Fibroblast of skin of abdomen (primary cell): ENCODE measurements around the gene CEP43. TPM values are rescaled to one million over a fixed set of nuclear protein-coding genes. Genes with fewer than 3 reads are reported as not detected.

Experiments used
- DNase-seq: peaks from one replicate; pipeline ENCODE4 v3.0.0-alpha.2; 2013
- polyA plus RNA-seq, 2 experiments: library from polyadenylated mRNA; unstranded; fragments of 120-200 nt; gene quantifications; one replicate each; pipeline ENCODE4 v1.2.1, GENCODE V29; 2013; ENCODE audit not compliant: insufficient read length in 2 of 2

The CEP43 gene, protein sequence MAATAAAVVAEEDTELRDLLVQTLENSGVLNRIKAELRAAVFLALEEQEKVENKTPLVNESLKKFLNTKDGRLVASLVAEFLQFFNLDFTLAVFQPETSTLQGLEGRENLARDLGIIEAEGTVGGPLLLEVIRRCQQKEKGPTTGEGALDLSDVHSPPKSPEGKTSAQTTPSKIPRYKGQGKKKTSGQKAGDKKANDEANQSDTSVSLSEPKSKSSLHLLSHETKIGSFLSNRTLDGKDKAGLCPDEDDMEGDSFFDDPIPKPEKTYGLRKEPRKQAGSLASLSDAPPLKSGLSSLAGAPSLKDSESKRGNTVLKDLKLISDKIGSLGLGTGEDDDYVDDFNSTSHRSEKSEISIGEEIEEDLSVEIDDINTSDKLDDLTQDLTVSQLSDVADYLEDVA
- polyA plus RNA-seq (2013, experiment 1 of 2; ENCODE audit: insufficient read length): 15.4 TPM
- polyA plus RNA-seq (2013, experiment 2 of 2; ENCODE audit: insufficient read length): 16.6 TPM

DNA sequence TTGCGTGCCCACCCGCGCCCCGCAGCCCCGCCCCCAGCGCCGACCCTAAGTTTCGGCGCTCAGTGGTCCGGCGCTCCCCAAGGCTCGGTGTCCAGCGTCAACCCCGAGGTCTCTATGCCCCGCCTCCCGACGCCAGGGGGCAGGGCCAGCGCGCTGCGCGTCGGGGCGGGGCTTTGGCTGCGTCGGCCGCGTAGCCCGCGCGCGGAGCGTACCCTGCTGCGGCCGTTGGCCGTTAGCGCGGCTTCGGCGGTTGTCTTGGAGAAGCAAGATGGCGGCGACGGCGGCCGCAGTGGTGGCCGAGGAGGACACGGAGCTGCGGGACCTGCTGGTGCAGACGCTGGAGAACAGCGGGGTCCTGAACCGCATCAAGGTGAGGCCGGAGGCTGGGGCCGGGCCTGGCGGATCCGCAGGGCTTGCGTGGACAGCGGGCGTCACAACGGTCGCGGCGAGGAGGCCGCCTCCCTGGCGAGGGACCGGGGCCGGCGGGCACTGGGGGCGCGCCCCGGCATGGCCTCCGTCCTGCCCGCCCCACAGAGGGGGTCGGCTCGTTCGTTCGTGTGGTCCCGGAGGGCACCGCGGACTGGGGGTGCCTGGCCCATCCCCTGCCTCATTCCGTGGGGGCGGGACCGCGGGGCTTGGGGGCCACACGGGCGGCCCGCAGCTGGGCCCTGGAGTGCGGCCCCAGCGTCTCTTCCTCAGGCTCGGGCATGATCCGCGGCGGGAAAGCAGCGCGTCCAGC lies at the start of gene CEP43:
Gene CEP43 (plus strand): TSS at position 253 of the 739 bp plus-strand sequence. CDS start 16 bp downstream, at position 269.
- DNase-seq: peak; percentile 97

DNA sequence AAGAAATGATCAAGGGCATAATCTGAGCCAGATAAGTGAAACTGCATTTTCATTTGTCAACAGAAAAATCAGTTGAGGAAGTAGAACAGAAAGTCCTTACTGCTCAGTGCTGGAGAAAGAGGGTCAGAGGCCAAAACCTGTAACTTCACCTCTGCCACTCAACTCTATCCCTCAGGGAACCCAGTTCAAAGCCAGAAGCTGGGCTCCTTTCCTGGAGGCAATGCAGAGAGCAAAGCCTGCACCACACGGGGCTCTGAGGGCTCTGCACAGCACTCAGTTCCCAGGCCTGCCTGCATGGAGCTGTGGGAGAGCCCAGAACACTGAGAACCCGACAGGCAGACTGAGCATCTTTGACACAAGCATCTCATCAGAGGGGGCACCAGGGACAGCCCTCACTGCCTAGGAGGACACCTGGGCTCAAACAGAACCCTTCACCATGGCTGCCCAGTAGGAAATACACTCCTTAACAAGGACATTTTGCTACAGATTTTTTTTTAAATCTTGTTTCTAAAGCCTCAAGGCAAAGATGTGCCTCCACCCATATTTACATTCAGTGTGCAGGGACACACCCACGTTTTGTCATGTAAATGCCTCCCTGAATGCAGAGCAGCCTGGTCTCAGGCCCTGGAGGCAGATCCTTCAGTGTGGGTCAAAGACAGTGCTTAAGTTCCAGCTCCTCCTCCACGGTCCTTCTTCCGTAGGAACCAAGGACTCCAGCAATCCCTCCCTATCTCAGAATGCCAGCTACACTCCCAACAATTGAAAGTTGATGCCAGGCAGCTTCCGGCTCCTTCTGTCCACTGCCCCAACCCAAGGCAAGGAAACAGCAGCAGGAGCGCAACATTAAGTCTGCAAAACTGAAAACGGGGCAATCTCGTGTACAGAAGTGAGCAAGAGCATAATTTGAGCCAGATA lies 49.4 kb upstream of the CEP43 start:
- no peak for DNase-seq

DNA sequence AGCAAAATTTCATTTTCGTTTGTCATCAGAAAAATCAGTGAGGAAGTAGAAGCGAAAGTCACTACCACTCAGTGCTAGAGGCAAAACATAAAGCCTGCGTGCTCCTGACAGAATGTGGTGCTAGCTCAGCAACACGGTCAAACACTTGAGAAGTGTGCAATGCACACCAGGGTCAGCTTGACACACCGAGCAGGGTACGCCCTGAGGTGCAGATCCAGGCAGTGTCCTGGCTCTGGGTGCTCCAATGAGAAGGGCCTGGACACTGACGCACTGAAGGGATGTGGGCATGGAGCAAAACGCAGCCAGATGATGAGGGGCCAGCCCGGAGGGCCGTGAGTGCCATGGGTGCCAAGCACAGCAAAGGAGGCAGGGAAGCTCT lies 48.8 kb upstream of the CEP43 start:
- DNase-seq: no peak

DNA sequence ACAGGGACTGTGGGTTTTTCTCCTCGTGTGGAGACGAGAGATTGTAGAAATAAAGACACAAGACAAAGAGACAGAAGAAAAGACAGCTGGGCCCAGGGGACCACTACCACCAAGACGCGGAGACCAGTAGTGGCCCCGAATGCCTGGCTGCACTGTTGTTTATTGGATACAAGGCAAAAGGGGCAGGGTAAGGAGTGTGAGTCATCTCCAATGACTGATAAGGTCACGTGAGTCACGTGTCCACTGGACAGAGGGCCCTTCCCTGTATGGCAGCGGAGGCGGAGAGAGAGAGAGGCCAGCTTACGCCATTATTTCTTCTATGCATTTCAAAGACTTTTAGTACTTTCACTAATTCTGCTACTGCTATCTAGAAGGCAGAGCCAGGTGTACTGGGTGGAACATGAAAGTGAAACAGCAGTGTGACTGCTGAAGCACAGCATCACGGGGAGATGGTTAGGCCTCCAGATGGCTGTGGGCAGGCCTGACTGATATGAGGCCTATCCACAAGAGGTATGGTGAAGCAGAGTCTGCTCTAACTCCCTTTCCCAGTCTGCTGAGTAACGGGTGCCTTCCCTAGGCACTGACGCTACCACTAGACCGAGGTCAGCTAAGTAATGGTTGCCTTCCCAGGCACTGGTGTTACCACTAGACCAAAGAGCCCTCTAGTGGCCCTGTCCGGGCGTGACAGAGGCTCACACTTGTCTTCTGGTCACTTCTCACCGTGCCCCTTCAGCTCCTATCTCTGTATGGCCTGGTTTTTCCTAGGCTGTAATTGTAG lies 48.1 kb upstream of the CEP43 start:
- peak; percentile 26 for DNase-seq

DNA sequence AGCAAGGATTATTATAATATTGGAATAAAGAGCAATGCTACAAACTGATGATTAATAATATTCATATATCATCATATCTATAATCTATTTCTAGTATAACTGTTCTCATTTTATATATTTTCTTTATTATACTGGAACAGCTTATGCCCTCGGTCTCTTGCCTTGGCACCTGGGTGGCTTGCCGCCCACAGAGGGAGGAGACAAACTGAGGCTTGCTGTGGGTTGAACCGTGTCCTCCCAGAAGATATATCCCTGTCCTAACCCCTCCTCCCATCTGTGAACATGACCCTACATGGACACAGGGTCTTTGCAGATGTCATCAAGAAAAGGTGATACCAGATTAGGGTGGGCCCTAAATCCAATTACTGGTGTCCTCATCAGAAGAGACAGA lies 47.5 kb upstream of the CEP43 start:
- DNase-seq: no peak

DNA sequence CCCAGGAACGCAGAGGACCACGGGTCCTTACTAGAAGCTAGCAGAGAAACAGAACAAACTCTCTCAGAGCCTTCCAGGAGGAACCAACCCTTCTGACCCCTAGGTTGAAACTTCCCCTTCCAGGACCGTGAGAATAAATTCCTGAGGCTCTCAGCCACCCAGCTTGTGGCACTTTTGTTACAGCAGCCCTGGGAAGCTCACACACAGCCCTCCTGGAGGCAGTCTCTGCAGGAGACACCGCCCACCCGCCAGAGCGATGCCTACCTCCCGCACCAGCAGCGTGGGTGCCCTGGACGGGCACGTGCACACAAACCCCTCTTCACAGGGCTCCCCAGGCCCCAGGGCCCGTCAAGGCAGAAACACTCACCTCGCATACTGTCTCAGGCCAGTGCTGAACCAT lies 47.1 kb upstream of the CEP43 start:
- no peak for DNase-seq

DNA sequence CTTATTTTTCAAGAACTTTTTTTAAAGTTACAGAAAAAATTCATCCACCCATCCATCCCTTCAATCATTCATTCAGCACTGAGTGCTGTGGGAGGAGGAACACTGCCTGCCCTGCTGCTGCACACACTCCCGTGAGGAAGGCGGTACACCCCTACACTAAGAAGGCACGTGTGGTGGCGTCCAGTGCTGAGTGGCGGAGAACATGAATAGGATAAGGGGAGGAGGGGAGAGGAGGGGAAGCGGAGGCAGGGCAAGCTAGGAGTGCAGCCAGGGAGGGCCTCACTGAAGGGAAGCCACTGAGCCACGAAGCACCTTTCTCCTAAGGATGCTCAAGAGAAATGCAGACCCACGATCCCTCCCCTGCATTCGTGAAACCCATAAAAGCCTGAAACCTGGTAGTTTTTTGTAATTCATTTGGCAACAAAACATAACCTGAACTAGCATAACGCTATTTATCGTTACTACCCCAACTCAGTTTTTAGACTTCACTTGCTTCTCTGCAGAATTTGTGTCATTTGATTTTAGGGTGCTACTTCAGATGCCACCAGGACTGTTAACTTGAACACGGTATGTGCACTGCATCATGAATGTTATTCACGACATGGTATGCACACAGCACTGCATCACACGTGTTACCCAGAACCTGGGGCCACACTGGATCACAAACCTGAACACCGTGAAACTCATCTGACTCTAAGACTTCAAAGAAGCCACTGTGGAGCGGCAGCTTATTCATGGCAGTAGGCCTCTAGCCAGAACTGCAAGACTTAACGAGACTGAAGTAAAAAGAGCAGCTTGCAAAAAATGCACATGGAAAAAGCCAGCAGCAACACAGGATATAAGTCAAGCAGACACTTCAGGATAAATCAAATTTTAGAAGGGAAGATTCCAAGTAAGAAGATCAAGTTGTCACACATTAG lies 46.4 kb upstream of the CEP43 start:
- DNase-seq: no peak

DNA sequence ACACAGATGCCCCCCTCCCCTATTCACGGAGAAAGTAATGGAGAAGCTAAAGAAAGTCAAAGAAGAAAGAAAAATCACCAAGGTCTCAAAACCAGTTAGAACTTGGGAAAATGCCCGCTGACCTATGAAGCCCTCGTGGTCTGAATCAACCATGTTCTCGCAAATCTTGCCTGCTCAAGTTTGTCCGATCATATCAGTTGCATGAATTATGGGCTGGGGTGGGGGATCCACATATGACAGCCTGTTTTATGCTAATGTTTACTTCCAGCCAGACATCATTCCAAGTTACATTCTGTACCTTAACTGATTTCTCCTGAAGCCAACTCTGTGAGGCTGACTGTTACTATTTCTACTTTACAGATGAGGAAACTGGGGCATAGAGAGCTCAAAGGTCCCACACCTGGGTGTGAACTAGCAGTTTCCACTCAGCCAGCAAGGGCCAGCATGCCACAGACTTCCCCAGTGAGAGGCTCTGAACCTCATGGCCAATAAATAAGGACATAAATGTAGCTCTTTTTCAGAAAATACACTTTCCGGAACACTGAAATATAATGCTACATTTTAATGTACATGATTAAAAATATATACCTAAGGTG lies 45.0 kb upstream of the CEP43 start:
- DNase-seq: no peak

DNA sequence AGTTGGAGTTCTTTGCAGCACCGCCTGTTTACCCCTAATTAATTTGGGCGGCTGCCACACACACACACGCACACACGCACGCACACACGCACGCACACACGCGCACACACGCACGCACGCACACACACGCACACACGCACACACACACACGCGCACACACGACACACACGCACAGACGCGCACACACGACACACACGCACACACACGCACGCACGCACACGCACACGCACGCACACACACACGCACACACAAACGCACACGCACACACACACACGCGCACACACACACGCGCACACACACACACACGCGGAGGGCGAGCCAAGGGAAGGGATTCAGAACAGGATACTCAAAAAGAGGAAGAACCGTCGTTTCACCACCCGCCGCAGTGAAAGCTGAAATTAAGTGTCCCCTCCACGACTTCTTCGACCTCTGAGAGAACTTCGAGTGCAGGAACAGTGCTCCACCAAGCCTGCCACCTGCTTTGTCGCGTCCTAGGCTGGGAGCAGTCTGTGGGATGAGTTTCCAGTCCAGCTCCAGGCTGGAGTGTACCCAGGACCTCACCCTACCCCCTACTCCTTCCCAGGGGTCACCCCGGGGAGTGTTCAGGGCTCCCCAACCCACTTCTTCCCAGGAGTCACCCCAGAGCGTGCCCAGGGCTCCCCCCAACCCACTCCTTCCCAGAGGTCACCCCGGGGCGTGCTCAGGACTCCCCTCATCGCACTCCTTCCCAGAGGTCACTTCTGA lies 43.9 kb upstream of the CEP43 start:
- no peak for DNase-seq

DNA sequence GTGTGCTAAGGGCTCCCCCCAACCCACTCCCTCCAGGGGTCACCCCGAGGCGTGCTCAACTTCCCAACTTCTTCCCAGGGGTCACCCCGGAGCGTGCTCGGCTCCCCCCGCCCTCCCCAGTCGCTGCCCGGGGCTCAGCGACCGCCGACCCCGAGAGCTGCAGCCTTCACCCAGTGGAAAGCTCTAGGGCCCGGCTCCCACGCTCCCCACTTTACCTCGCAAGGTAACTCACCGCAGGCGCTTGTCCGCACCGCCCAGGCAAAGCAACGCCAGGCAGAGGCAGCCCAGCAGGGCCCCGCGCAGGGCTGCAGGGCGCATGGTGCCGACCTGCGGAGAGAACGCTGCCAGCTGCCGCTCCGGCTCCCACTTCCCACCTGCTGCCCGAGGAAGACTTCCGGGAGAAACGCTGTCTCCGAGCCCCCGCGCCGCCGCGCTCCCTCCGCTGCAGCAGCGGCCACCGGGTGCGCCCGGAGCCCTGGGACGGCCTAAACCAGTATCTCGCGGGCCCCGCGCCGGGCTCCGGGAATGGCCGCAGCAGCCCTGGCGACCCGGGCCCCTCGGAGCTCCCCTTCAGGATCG lies 43.2 kb upstream of the CEP43 start:
- no peak for DNase-seq

DNA sequence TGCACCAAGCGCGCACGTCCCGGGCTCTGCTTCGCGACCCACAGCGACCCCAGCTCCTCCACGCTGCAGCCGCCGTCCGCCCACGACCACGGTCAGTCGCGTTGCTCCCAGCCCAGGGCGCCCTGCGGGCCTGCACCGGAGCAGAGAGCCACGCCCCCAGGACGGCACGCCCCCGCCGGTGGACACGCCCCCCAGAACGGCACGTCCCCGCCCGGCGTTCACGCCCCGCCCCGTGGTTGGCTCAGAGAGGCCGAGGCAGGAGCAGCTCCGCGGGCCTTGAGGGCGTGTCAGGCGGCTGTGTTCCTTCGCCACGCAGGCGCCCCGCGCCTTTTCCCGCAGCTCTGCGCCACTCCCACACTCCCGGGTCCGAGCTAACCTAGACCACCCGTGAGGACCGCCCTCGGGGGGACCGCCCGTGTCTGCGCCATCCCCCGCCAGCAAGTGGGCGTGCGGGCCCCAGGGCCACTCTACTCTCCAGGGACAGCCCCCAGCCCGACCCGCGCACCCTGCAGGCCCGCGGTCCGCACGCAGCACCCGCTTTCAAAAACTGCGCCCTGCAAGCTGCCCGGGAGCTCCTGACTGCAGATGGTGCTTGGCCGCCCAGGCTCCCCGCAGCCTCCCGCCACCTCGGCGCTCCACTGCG lies 42.6 kb upstream of the CEP43 start, which contains the start of gene RNASET2:
Gene RNASET2 (minus strand): TSS at position 107 of the 643 bp plus-strand sequence. CDS start 368 bp downstream, outside the sequence.
- peak; percentile 88 for DNase-seq

DNA sequence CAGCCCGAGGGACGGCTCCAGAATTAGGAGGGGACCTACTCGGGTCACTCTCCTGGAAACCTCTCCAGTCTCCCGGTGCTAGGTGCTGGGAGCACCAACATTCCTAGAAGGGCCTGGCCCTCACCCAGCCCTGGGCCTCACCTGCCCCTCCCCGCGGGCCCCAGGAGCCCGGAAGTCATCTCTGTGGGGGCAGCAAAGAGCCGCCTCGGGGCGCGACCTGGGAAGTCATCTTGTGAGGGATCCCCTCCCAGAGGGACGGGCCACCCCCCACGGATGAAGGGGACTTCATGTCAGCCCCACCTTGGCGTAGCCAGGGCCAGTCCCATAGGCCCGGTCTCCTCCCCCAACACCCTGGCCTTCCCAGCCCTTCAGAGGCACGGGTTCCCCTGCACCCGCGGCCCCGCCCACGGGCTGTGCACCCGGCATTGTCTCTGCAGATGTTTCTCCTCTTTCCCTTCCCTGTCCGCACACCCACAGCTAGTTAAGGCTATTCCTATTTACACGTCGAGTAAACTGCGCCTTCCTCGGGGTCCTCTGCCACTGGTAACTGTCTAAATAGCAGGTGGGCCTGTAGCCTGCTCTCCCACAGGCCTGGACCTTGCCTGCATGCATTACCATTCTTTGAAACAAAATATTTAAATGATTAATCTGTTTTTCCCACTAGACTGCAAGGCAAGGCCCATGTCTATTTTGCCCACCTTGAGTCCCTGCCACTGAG lies 42.0 kb upstream of the CEP43 start:
- peak; percentile 25 for DNase-seq

DNA sequence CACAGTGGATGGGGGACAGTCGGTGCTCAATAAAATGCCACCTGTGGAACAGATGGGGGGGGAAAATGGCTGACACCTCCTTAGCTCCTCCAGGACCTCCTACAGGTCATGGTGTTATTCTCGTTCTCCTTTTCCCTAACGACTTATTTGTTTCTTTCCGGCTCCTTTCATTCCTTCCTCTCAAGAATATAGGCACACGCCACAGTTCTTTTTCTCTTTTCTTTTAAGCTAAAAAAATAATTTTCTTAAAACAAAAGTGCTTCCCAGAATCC lies 41.5 kb upstream of the CEP43 start:
- DNase-seq: no peak

DNA sequence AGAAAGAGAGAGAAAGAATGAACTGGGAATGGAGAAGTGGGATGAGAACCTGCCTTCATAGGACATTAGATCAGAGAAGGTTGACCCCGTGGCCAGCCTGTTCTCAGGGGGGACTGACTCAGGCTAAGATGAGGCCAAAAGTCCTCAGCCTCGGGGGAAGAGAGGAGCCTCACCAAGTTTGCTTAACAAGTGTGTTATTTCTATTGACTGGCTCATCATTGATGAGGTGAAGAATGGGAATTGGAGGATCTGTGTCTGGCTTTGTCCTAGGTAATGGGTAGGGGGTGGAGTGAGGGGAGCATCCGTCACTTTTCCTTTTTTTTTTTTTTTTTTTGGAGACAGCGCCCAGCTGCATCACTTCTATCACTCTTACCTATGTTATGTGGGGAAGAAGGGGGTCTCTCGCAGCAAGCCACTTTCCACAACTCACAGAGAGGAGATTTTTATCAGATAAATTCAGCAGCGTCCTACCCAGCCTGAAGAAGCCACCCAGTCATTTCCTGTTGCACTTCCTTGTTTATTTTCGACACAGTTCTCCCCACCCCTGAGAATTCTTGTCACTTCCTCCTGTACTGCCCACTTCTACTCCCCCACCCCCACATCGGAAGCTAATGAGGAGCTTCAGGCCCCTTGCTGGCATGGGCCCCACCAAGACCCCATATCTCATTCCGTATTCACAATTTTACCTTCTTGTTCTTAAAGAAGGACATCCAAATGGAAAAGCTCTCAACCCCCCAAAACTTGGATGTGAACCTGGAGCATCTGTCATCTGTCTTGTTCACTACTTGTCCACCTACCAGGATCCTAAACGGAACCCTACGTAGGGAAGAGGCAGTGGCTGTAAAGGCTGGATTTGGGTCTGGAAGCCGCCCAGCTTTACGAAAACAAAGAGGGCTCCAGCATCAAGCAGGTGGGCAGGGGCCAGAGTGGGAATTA lies 40.0 kb upstream of the CEP43 start:
- no peak for DNase-seq

DNA sequence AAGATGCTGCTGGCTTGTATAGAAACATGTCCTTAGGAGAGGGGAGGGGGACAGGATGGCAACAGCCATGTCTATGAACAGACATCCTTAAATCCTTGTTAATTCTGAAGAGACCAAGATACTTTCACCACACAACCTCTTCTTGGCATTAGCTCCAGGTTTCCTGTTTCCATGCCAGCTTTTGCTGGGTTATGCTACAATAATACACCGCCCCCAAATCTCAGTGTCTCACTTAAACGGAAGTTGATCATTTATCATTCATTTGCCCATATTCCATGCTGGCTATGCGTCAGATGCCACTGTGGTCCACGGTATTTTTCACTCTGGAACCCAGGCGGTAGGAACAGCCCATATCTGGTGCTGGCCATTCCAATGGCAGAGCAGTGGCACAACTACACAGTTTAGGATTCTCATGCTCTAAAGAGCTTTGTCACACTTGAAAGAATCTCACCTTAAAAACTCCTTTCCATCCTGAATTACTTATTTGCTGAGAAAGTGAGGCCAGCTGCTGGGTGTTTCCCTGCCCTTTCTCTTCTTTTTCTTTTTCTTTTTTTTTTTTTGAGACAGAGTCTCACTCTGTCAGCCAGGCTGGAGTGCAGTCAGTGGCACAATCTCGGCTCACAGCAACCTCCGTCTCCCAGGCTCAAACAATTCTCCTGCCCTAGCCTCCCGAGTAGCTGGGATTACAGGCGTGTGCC lies 39.1 kb upstream of the CEP43 start:
- no peak for DNase-seq

DNA sequence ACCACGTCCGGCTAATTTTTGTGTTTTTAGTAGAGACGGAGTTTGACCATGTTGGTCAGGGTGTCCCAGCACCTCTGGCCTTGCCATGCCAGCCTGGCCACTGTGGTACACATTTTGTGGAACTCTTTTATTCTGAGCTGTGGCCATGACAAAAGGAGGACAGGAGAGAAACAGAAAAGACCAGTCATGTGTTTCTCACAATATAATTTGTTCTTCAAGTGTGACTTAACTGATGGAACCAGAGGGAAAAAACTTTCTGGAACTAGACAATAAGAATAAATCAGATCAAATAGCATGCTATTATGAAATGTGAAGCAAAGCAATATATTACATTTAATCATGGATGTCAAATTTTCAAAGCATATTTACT lies 38.6 kb upstream of the CEP43 start:
- DNase-seq: no peak
